Measurements from ENCODE around the gene CDC42SE2.

DNA sequence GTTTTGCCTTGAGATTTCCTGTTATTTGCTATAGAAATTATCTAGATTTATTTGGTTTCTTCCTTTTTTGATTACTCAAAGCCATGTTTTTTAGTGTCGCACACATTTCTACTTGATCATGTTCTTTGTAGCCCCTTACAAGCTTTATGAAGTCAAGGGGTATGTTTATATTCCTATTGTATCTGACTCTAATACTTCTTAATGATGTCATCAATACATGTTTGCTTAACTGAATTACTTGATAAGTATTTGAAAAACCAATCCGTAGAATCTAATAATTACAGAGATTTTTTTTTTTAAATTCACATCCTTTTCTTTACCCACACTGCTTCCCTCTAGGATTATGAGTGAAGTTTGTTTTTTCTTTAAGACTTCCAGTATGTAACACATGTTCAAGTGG lies 53.0 kb downstream of the CDC42SE2 start:
- TF ChIP-seq POLR2A (IDR thresholded peaks at IDR 0.05) = no peak
- TF ChIP-seq POLR2AphosphoS5 (IDR thresholded peaks at IDR 0.05) = no peak
